Calu3 (cell line): Measurements from ENCODE around the gene C22orf15. TPM values are rescaled to one million over a fixed set of nuclear protein-coding genes. Genes with fewer than 3 reads are reported as not detected.

Source experiments
- BruUV-seq: library from RNA; stranded (reverse); fragments of 400-500 nt; replicated peaks from 2 replicates; lab custom pipeline; 2021; lab: Mats Ljungman, UMichigan
- CTCF ChIA-PET: fragments of 300-600 bp; sonication (Branson Sonifier 250); formaldehyde crosslinking; loops from one replicate; lab custom pipeline; 2022; ENCODE audit warnings: antibody characterized with exemption; lab: Charles Lee
- DNase-seq: peaks from one replicate; pipeline ENCODE4 v3.0.0; 2022
- H3K27ac Mint-ChIP-seq: one replicate; pipeline ENCODE4 v1.8.0; 2022; ENCODE audit warnings: mixed read lengths; ENCODE audit not compliant: unreplicated experiment
- H3K27me3 Mint-ChIP-seq: one replicate; pipeline ENCODE4 v1.8.0; 2022; ENCODE audit warnings: mixed read lengths; ENCODE audit not compliant: unreplicated experiment
- H3K36me3 Mint-ChIP-seq: one replicate; pipeline ENCODE4 v1.8.0; 2022; ENCODE audit warnings: mild to moderate bottlenecking, moderate library complexity, mixed read lengths; ENCODE audit not compliant: insufficient read depth, unreplicated experiment
- H3K4me1 Mint-ChIP-seq: one replicate; pipeline ENCODE4 v1.8.0; 2022; ENCODE audit warnings: mild to moderate bottlenecking, low read depth, mixed read lengths; ENCODE audit not compliant: unreplicated experiment
- H3K4me3 Mint-ChIP-seq: one replicate; pipeline ENCODE4 v1.8.0; 2022; ENCODE audit warnings: mild to moderate bottlenecking, low read depth, moderate library complexity, mixed read lengths; ENCODE audit not compliant: unreplicated experiment
- H3K9me3 Mint-ChIP-seq: one replicate; pipeline ENCODE4 v1.8.0; 2022; ENCODE audit warnings: low read depth, mixed read lengths; ENCODE audit not compliant: unreplicated experiment
- CTCF ChIP-seq: fragments of 200-600 bp; IDR thresholded peaks from one replicate; pipeline ENCODE4 v1.8.0; 2022; ENCODE audit warnings: antibody characterized with exemption; ENCODE audit not compliant: unreplicated experiment
- intact Hi-C: fragments of 100-400 bp; cut with micrococcal nuclease; formaldehyde crosslinking; loops from one replicate; pipeline ENCODE4 v1.10.0; 2022; ENCODE audit not compliant: unreplicated experiment
- total RNA-seq: library from RNA; stranded (reverse); gene quantifications from 2 replicates; pipeline ENCODE4 v1.2.3, GENCODE V29; 2022

Gene C22orf15
- total RNA-seq, 1 experiment from 2014 or later: not detected

GRCh38 chr22:23760056-23760455 is 2.7 kb upstream of the C22orf15 start:
- no peak overlapping the region for H3K4me3 Mint-ChIP-seq
- no peak for TF ChIP-seq CTCF
- BruUV-seq: TSS peak; percentile 2
- intact Hi-C loops: no loop called here
- H3K27me3 Mint-ChIP-seq: no peaks in the 10 kb centered on the region
- peaks cover 2% of the 10 kb centered on the region for H3K4me1 Mint-ChIP-seq
- H3K9me3 Mint-ChIP-seq: no peaks in the 10 kb centered on the region
- DNase-seq: no peak
- H3K36me3 Mint-ChIP-seq: peaks cover 11% of the 10 kb centered on the region
- no peak overlapping the region for H3K27ac Mint-ChIP-seq
- CTCF ChIA-PET: interaction anchor here (1.0 kb wide), 1 partner anchor 11 kb away, joined by 4 read pairs; no protein-coding TSS in a partner anchor

GRCh38 chr22:23763579-23763945 is 772 bp downstream of the C22orf15 start:
- no peak for TF ChIP-seq CTCF
- Mint-ChIP-seq H3K4me1 (peaks cover 11% of the 10 kb centered on the region), H3K27me3 (no peaks in the 10 kb centered on the region), H3K9me3 (no peaks in the 10 kb centered on the region), H3K4me3 (no peak overlapping the region), H3K36me3 (peaks cover 29% of the 10 kb centered on the region), H3K27ac (no peak overlapping the region)
- DNase-seq: no peak
- CTCF ChIA-PET: interaction anchor here (0.7 kb wide), 1 partner anchor 34 kb away, joined by 5 read pairs; no protein-coding TSS in a partner anchor
- intact Hi-C loops: no loop called here
- no TSS peak for BruUV-seq

- intact Hi-C loops: no loop called here
- Mint-ChIP-seq H3K4me3 (no peak overlapping the region), H3K27me3 (no peaks in the 10 kb centered on the region), H3K36me3 (peaks cover 29% of the 10 kb centered on the region), H3K4me1 (peaks cover 11% of the 10 kb centered on the region), H3K9me3 (no peaks in the 10 kb centered on the region), H3K27ac (no peak overlapping the region)
- BruUV-seq: no TSS peak
- no peak for DNase-seq
- CTCF ChIA-PET: no interaction called here
- TF ChIP-seq CTCF: no peak
Measured at GRCh38 chr22:23763954-23764353, 1.2 kb downstream of the C22orf15 start.

- no peak for DNase-seq
- Mint-ChIP-seq H3K27ac (peak overlapping the region; percentile 68), H3K27me3 (no peaks in the 10 kb centered on the region), H3K36me3 (peaks cover 27% of the 10 kb centered on the region), H3K4me1 (peaks cover 11% of the 10 kb centered on the region), H3K9me3 (no peaks in the 10 kb centered on the region), H3K4me3 (peak overlapping the region; percentile 87)
- CTCF ChIA-PET: no interaction called here
- BruUV-seq: no TSS peak
- intact Hi-C loops: loop anchor here (5.0 kb wide), 1 partner anchor 82 kb away; no protein-coding TSS in a partner anchor
- no peak for TF ChIP-seq CTCF
Measured at GRCh38 chr22:23764899-23765881, 2.4 kb downstream of the C22orf15 start.
